IMR-90 (cell line): ENCODE results near the gene CDCA4. TPM values are rescaled to one million over a fixed set of nuclear protein-coding genes. Genes with fewer than 3 reads are reported as not detected.
A peak's percentile ranks its signal among the peaks of the same experiment; 100 is the strongest.

ENCODE experiments used
- ATAC-seq: fragments of 200-7000 bp; cut with Tn5 transposase; 2 replicates; pipeline ENCODE4 v1.9.1; 2020; ENCODE audit warnings: low read depth, mild to moderate bottlenecking, moderate library complexity
- BruUV-seq: library from RNA; stranded (reverse); fragments of 400-500 nt; replicated peaks from 2 replicates; lab custom pipeline; 2021; lab: Mats Ljungman, UMichigan
- CTCF ChIA-PET: fragments of 300-600 bp; formaldehyde crosslinking; extraction: SDS; loops from one replicate; lab custom pipeline; 2021; ENCODE audit warnings: antibody characterized with exemption; lab: Yijun Ruan, JAX
- POLR2A ChIA-PET: fragments of 300-600 bp; sonication (Branson Sonifier 250); formaldehyde crosslinking; loops from one replicate; lab custom pipeline; 2022; ENCODE audit warnings: antibody characterized with exemption; ENCODE audit not compliant: unreplicated experiment; lab: Charles Lee
- DNase-seq: peaks from one replicate; pipeline ENCODE4 v3.0.0; 2013
- H2AFZ ChIP-seq: replicated peaks from 2 replicates; pipeline ENCODE3; 2013; ENCODE audit warnings: low read length, mild to moderate bottlenecking; ENCODE audit not compliant: poor library complexity
- H2AK5ac ChIP-seq: 2 replicates; pipeline ENCODE4 v1.6.1; 2013; ENCODE audit warnings: low read depth, low read length, inconsistent platforms
- H2AK9ac ChIP-seq: replicated peaks from 2 replicates; pipeline ENCODE3; 2013; ENCODE audit warnings: mild to moderate bottlenecking, low read depth, low read length, moderate library complexity; ENCODE audit not compliant: poor library complexity
- H2BK120ac ChIP-seq: 2 replicates; pipeline ENCODE4 v1.6.1; 2013; ENCODE audit warnings: low read depth, low read length, inconsistent platforms
- H2BK15ac ChIP-seq: 3 replicates; pipeline ENCODE4 v1.6.1; 2013; ENCODE audit warnings: low read depth, low read length, inconsistent platforms
- H2BK20ac ChIP-seq: 2 replicates; pipeline ENCODE4 v1.6.1; 2013; ENCODE audit warnings: low read depth, mild to moderate bottlenecking, inconsistent platforms, low read length, moderate library complexity
- H2BK5ac ChIP-seq: 2 replicates; pipeline ENCODE4 v1.6.1; 2013; ENCODE audit warnings: mild to moderate bottlenecking, low read depth, low read length, inconsistent platforms; ENCODE audit not compliant: poor library complexity, severe bottlenecking
- H3K14ac ChIP-seq: replicated peaks from 2 replicates; pipeline ENCODE4 v1.6.1; 2013; ENCODE audit warnings: low read depth, low read length, inconsistent platforms
- H3K18ac ChIP-seq: 2 replicates; pipeline ENCODE4 v1.6.1; 2013; ENCODE audit warnings: low read depth, low read length, control low read depth
- H3K23ac ChIP-seq: 2 replicates; pipeline ENCODE4 v1.6.1; 2013; ENCODE audit warnings: low read depth, low read length, inconsistent platforms
- H3K27ac ChIP-seq: 2 replicates; pipeline ENCODE4 v1.5.1; 2013; ENCODE audit warnings: mild to moderate bottlenecking, control low read depth, low read length; ENCODE audit not compliant: insufficient read depth
- H3K27me3 ChIP-seq: 2 replicates; pipeline ENCODE4 v1.6.1; 2013; ENCODE audit warnings: low read length; ENCODE audit not compliant: control insufficient read depth, insufficient read depth
- H3K36me3 ChIP-seq: 2 replicates; pipeline ENCODE4 v1.6.1; 2013; ENCODE audit warnings: low read length, mixed read lengths; ENCODE audit not compliant: control insufficient read depth, insufficient read depth
- H3K4ac ChIP-seq: 2 replicates; pipeline ENCODE4 v1.6.1; 2013; ENCODE audit warnings: low read depth, low read length, inconsistent platforms
- H3K4me1 ChIP-seq: 2 replicates; pipeline ENCODE4 v1.6.1; 2013; ENCODE audit warnings: low read length, mixed read lengths; ENCODE audit not compliant: control insufficient read depth, insufficient read depth
- H3K4me2 ChIP-seq: 2 replicates; pipeline ENCODE4 v1.6.1; 2013; ENCODE audit warnings: low read depth, mild to moderate bottlenecking, control low read depth, low read length, moderate library complexity
- H3K4me3 ChIP-seq: 2 replicates; pipeline ENCODE4 v1.5.1; 2013; ENCODE audit warnings: low read depth, mild to moderate bottlenecking, control low read depth, low read length, moderate library complexity; ENCODE audit not compliant: insufficient read depth
- H3K56ac ChIP-seq: 2 replicates; pipeline ENCODE4 v1.6.1; 2013; ENCODE audit warnings: low read length, inconsistent platforms; ENCODE audit not compliant: insufficient read depth; ENCODE audit errors: extremely low read depth
- H3K79me1 ChIP-seq, 2 experiments: 2 replicates each; pipeline ENCODE4 v1.6.1; 2013; ENCODE audit warnings: low read length in 2 of 2, inconsistent platforms in 1 of 2, low read depth in 1 of 2
- H3K9ac ChIP-seq: 2 replicates; pipeline ENCODE4 v1.6.1; 2013; ENCODE audit warnings: low read depth, low read length, control low read depth
- H3K9me1 ChIP-seq: 2 replicates; pipeline ENCODE4 v1.6.1; 2013; ENCODE audit warnings: low read length, inconsistent platforms; ENCODE audit not compliant: insufficient read depth
- H3K9me3 ChIP-seq: 2 replicates; pipeline ENCODE4 v1.6.1; 2013; ENCODE audit warnings: low read length; ENCODE audit not compliant: control insufficient read depth, insufficient read depth
- H4K20me1 ChIP-seq: 2 replicates; pipeline ENCODE4 v1.6.1; 2013; ENCODE audit warnings: low read length, inconsistent platforms; ENCODE audit not compliant: insufficient read depth
- H4K5ac ChIP-seq: 2 replicates; pipeline ENCODE4 v1.6.1; 2013; ENCODE audit warnings: mild to moderate bottlenecking, low read depth, low read length, control low read depth
- H4K8ac ChIP-seq, 2 experiments: 2 replicates each; pipeline ENCODE4 v1.6.1; 2013; ENCODE audit warnings: low read depth in 2 of 2, low read length in 2 of 2, control low read depth in 1 of 2, inconsistent platforms in 1 of 2
- H4K91ac ChIP-seq: 2 replicates; pipeline ENCODE4 v1.6.1; 2013; ENCODE audit warnings: low read depth, low read length, inconsistent platforms; ENCODE audit not compliant: insufficient read depth
- MXI1 ChIP-seq: IDR thresholded peaks from 2 replicates; pipeline ENCODE4 v1.6.1; 2012; ENCODE audit warnings: low read depth, mild to moderate bottlenecking, low read length, moderate library complexity, borderline replicate concordance
- RAD21 ChIP-seq: IDR thresholded peaks from 2 replicates; pipeline ENCODE4 v1.6.1; 2012; ENCODE audit warnings: low read length, improper control_type of control experiment
- RCOR1 ChIP-seq: IDR thresholded peaks from 2 replicates; pipeline ENCODE4 v1.6.1; 2012; ENCODE audit warnings: mild to moderate bottlenecking, low read length, improper control_type of control experiment; ENCODE audit not compliant: insufficient replicate concordance
- RFX5 ChIP-seq: IDR thresholded peaks from 2 replicates; pipeline ENCODE4 v1.8.0; 2012; ENCODE audit warnings: low read depth, mild to moderate bottlenecking, low read length, moderate library complexity
- WGBS, 2 experiments: methylation state at CpG; one replicate each; pipeline versions ENCODE4 v1.1.5 to v1.1.7; 2013; ENCODE audit warnings: missing lambda C conversion rate in 2 of 2; ENCODE audit not compliant: insufficient read length in 1 of 2; ENCODE audit errors: extremely low coverage in 2 of 2; 5-methylcytosine and 5-hydroxymethylcytosine counted together
- dilution Hi-C: fragments of 300-500 bp; cut with HindIII; formaldehyde crosslinking; loops from one replicate; pipeline ENCODE4 v1.14.3; 2018; ENCODE audit warnings: low sequenced_read_pairs; ENCODE audit not compliant: unreplicated experiment
- in situ Hi-C: fragments of 300-500 bp; cut with MboI; formaldehyde crosslinking; loops from 3 replicates; pipeline ENCODE4 v1.14.3; 2019; ENCODE audit warnings: low sequenced_read_pairs, inconsistent platforms, mixed read lengths
- intact Hi-C: fragments of 100-400 bp; cut with micrococcal nuclease; formaldehyde crosslinking; loops from 2 replicates; pipeline ENCODE4 v1.10.0; 2022
- polyA plus RNA-seq, 3 experiments: library from polyadenylated mRNA; depleted of rRNA; stranded (reverse); fragments of >200 nt; gene quantifications; 2 replicates each; pipeline ENCODE4 v1.2.3, GENCODE V29; 2012; ENCODE audit warnings: low replicate concordance in 1 of 3
- total RNA-seq: library from RNA; depleted of rRNA; stranded (reverse); fragments of >200 nt; gene quantifications from 2 replicates; pipeline ENCODE4 v1.2.3, GENCODE V29; 2012
- TF ChIP-seq, protein P1 (sequence below): fragments of 150-350 bp; IDR thresholded peaks from 2 replicates; pipeline ENCODE4 v1.6.1; 2017; ENCODE audit warnings: mild to moderate bottlenecking, antibody characterized with exemption, low read length, low read depth
- TF ChIP-seq, protein P2 (sequence below): fragments of 150-350 bp; IDR thresholded peaks from 2 replicates; pipeline ENCODE4 v1.6.1; 2016; ENCODE audit warnings: low read depth, mild to moderate bottlenecking, low read length, moderate library complexity, borderline replicate concordance

Gene CDCA4
- total and polyA plus RNA-seq, 2 of the 4 experiments (the other 2 are of a cell fraction): 17.7 to 18.6 TPM

DNA sequence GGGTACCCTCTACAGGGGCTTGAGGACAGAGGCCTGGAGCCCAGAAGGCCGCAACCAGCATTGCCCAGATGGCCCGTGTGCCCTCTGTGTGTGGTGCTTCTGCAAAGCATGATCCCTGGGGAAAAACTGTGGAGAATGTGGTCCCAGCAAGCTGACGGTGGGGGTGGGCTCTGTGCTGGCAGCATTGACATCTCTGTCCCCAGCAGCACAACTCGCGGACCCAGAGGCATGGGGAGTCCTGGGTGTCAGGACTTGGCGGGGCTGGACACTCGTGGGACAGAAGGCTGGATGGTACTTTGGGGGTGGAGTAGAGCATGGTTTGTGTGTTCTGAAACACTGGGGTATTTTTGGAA is 31.0 kb downstream of the CDCA4 start:
- H3K9ac ChIP-seq: no peak overlapping the region
- H2AK9ac ChIP-seq: peak overlapping the region; percentile 65
- peak overlapping the region; percentile 16; the same call in 1 of the 2 replicates for H2AK5ac ChIP-seq
- no peak overlapping the region for H4K91ac ChIP-seq
- no peak overlapping the region for H2AFZ ChIP-seq
- H3K4me1 ChIP-seq: peaks cover 3% of the 10 kb centered on the region; the same call in 1 of the 2 replicates
- peaks cover 10% of the 10 kb centered on the region; the same call in 1 of the 2 replicates for H3K36me3 ChIP-seq
- WGBS, 2 experiments: 50% methylated on average over 1 of the region's 7 CpGs; no CpG with 5 or more reads in 1 of the 2 experiments
- no peak overlapping the region for H4K5ac ChIP-seq
- H2BK120ac ChIP-seq: no peak overlapping the region
- POLR2A ChIA-PET: no interaction called here
- no peak overlapping the region for H3K27ac ChIP-seq
- H3K4me2 ChIP-seq: no peak overlapping the region
- dilution Hi-C loops (no loop called here), intact Hi-C loops (no loop called here), in situ Hi-C loops (no loop called here)
- H3K14ac ChIP-seq: no peak overlapping the region
- no peak overlapping the region for H3K18ac ChIP-seq
- 0 out of 2 replicates have a peak, but pooled peaks cover 5% of the 10 kb centered on the region for H3K9me1 ChIP-seq
- CTCF ChIA-PET: no interaction called here
- TF ChIP-seq RFX5 (no peak), RAD21 (no peak), MXI1 (no peak), RCOR1 (no peak)
- TF ChIP-seq, protein P1, sequence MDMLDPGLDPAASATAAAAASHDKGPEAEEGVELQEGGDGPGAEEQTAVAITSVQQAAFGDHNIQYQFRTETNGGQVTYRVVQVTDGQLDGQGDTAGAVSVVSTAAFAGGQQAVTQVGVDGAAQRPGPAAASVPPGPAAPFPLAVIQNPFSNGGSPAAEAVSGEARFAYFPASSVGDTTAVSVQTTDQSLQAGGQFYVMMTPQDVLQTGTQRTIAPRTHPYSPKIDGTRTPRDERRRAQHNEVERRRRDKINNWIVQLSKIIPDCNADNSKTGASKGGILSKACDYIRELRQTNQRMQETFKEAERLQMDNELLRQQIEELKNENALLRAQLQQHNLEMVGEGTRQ: no peak
- TF ChIP-seq, protein P2, sequence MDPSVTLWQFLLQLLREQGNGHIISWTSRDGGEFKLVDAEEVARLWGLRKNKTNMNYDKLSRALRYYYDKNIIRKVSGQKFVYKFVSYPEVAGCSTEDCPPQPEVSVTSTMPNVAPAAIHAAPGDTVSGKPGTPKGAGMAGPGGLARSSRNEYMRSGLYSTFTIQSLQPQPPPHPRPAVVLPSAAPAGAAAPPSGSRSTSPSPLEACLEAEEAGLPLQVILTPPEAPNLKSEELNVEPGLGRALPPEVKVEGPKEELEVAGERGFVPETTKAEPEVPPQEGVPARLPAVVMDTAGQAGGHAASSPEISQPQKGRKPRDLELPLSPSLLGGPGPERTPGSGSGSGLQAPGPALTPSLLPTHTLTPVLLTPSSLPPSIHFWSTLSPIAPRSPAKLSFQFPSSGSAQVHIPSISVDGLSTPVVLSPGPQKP: no peak
- DNase-seq (no peak), ATAC-seq (no peak)
- no peak overlapping the region for H3K23ac ChIP-seq
- H3K27me3 ChIP-seq: no peaks in the 10 kb centered on the region
- H2BK5ac ChIP-seq: no peak overlapping the region
- H2BK20ac ChIP-seq: no peak overlapping the region
- H3K9me3 ChIP-seq: no peaks in the 10 kb centered on the region
- H4K20me1 ChIP-seq: peaks cover 4% of the 10 kb centered on the region; the same call in 1 of the 2 replicates
- H2BK15ac ChIP-seq: no peak overlapping the region
- peaks cover 0 to 9% of the 10 kb centered on the region in 2 experiments; a peak in 1 of 4 replicates for H3K79me1 ChIP-seq
- BruUV-seq: no TSS peak
- H3K4me3 ChIP-seq: no peak overlapping the region
- no peak overlapping the region for H3K4ac ChIP-seq
- H3K56ac ChIP-seq: no peak overlapping the region
- H4K8ac ChIP-seq: no peak overlapping the region
